Ramos (cell line): ENCODE measurements around the gene AP5S1.

Experiments
- in situ Hi-C: fragments of 300-500 bp; cut with MboI; formaldehyde crosslinking; loops from one replicate; pipeline ENCODE4 v1.14.3; 2022; ENCODE audit warnings: low sequenced_read_pairs; ENCODE audit not compliant: unreplicated experiment

Gene AP5S1, protein sequence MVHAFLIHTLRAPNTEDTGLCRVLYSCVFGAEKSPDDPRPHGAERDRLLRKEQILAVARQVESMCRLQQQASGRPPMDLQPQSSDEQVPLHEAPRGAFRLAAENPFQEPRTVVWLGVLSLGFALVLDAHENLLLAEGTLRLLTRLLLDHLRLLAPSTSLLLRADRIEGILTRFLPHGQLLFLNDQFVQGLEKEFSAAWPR

DNA sequence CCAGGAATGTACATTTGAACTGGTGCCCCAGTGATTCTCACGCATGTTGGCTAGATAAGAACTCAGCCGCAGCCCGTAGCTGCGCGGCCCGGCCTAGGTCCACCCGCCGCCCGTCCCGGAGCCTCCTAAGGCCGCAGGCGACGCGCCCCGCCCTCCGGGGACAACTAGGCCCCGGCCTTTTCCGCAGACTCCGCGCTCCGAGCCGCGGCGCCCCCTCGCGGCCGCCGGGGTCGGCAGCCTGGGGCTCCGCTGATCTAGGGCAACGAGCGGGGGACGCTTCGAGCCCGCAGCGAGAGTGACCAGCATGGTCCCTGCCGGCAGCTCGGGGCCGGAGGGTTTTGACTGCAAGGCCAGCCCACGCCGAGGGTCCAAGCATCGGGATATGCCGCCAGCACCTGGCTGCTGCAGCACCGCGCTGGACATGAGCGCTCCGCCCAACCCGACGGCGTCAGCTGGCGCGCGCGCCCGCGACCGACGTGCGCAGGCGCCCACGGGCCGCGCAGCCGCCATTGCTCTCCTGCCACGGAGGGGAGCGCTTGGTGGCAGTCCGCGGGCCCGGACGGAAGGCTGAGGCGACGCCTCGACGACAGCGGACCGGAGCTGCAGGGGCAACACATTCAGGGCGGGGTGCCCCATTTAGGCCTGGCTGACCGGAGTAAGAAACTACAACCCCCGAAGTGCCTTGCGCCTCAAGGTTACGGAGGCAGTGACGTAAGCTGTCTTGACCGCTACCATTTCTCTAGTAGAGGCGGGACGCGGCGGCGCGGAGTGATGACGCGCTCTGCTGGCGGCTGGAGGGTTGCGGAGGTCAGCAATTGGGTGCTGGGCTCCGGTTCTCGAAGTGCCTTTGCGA lies at the start of gene AP5S1:
Gene AP5S1, plus strand, starts transcription at position 500 of the 853 bp plus-strand sequence. CDS start 1,571 bp downstream, outside the sequence.
- in situ Hi-C loops: no loop called here

DNA sequence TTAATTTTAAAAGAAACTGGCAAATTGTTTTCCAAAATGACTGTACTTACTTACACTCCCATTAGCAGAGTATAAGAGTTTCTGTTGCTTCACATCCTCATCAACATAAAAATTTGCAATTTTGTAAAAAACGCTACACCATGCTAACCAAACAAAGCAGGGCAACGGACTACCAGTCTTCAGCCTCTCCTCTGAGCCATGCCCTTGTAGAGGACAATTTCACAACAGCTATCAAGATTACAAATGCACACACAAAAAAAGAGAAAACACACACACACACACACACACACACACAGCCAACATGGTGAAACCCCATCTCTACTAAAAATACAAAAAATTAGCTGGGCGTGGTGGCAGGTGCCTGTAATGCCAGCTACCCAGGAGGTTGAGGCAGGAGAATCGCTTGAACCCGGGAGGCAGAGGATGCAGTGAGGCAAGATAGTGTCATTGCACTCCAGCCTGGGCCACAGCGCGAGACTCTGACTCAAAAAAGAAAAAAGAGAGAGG lies 48.7 kb upstream of the AP5S1 start:
- in situ Hi-C loops: no loop called here

DNA sequence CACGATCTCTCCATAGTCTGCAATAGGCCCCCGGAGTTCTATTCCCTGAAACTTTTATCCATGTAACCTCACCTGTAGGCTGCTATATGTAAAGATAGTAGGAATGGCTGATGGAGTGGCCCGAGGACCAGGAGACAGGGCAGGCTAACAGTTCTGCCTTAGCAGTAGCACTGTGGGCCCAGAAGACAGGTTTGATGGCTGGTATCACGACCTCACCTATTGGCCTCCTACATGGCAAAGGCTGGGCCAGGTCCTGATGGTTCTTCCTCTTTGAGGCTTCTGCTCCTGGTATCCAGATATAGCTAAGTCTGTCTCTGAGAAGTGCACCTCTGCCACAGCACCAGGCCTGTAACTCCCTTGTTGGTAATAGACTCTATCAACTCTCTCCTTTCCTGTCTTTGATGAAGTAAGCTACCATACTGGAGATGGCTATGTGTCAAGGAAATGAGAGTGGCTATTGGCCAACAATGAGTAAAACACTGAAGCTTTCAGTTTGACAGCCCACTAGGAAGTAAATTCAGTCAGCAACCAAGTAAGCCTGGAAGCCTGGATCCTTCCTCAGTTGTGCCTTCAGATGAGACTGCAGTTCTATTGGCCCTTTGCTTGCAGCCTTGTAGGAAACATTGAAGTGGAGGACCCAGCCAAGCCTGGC lies 44.8 kb upstream of the AP5S1 start:
- in situ Hi-C loops: no loop called here

DNA sequence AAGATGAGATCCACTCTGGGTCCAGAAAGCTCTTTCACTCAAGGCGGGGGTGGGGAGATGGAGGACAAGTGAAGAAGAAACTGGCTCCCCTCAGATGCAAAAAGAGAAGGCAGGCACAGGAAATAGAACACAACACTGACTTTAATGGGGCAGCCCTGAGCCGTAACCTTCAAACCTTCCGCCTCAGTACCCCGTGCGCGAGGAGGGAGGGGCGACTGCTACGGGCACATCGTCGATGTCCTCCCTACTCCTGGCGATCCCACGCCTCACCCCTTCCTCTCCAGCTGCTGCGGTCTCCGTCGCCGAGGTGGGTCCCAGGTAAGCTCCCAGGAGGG lies 43.0 kb upstream of the AP5S1 start:
- in situ Hi-C loops: no loop called here

DNA sequence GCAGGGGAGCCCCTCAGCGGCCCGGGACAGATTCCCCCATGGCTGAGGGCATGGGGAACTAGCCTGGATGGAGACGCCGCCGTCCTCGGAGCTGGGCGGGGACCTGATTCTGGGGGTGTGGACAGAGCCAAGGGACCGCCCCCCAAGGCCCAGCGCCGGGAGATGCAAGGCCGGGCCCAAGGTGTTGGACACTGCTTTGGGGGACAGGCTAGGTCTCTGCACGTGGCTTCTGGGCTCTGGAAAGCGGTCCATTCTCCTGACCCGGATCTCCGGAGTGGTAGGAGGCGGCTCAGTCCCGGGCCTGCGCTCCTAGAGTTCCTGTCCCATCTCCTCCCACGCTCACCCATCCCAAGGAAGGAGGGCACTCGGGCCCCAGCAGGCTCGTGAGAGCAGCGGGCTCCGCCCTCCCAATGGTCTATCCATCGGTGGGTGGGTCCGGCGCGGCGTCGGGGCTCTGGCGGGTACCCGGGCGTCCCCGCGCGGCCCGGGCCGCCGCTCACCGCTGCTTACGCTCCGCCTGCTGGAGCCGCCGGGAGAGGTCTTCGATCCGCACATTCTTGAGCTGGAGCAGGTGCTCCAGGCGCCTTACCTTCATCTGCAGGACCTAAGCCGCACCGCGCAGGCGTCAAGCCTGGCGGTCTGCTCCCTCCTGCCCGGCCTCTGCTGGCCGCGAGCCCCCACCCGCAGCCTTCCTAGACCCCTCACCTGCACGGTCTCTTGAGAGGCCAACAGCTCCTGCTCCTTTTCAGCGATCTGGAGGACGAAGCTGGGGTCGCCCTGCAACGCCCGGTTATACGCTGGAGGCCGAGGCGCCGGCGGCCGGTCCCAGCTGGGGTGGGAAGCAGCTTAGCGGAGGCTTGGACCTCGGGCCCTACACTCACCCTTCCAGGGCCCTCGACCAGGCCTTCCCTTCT lies 42.4 kb upstream of the AP5S1 start:
- in situ Hi-C loops: no loop called here

DNA sequence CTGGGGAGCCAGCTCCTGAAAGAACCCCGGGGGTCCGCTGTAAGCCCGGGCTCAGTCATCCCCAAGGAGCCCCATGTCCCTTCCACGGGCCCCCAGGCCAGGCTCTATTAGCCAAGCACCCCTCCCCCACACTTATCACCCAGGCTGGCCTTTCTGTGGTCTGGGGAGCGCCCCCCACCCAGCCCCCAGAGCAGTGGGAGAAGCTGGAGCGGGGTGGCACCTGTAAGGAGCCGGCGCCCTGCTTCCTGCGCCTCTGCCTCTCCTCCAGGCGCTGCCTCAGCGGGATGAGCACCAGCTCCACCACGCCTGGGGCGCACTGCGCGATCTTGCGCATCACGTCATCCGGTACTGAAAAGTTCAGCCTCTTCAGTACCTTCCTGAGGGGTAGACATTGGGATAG lies 41.4 kb upstream of the AP5S1 start:
- in situ Hi-C loops: no loop called here

DNA sequence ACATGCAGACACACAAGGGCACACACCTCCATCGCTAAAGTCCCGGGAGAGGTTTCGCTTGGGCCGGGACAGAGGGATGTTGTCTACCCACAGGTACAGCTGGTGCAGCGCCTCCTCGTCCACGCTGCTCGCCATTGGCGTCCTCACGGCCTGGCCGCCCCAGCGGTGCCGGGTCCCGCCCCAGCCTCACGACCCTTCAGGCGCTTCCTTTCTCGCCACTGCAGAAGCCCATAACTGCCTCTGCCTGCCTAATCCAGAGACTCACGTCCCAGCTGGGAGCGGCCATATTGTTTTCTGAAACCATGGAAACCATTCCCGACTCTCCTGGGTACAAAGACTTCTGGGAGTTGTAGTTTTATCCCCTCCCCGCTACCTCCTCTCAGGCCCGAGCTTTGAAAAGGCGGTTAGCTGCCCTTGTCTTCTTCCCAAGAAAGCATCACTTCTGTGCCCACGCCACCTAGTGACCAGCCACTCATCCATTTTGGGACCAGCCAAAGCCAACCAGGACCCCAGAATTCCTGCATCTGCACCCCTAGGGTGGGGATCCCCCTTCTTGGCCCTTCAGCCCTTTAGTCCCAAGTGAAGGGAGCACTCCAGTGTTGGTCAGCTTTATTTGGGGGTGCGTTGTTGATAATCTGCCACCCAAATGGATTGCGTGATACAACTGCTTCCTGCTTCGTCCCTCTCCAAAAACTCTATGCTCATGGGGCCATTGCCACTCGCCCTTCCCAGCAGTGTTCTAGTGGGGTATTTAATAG lies 39.0 kb upstream of the AP5S1 start, which contains the start of gene SPEF1:
Gene SPEF1, minus strand, starts transcription at position 296 of the 758 bp plus-strand sequence. Its CDS starts 161 bp downstream, at position 135.
- in situ Hi-C loops: loop anchor here (10.0 kb wide), 1 partner anchor 293 kb away; no protein-coding TSS in a partner anchor

DNA sequence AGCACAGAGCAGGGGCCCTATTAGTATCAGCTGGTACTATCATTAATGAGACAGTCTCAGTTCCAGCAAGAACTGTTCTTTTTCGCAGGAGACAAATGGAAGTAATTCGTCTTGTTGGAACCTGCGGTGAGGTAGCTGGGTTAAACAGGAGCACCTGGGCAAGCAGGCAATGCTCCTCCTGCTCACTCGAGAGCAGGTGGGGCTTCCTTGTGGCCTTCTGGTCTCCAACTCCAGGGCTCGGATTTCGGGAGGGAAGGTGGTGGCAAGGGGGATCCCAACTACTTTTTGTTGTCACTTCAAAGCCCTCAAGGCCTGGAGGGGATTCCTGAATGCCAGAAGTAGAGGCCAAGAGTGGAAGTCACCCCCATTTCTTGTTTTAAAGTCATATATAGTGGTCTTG lies 37.8 kb upstream of the AP5S1 start:
- in situ Hi-C loops: loop anchor here (10.0 kb wide), 1 partner anchor 292 kb away; no protein-coding TSS in a partner anchor

DNA sequence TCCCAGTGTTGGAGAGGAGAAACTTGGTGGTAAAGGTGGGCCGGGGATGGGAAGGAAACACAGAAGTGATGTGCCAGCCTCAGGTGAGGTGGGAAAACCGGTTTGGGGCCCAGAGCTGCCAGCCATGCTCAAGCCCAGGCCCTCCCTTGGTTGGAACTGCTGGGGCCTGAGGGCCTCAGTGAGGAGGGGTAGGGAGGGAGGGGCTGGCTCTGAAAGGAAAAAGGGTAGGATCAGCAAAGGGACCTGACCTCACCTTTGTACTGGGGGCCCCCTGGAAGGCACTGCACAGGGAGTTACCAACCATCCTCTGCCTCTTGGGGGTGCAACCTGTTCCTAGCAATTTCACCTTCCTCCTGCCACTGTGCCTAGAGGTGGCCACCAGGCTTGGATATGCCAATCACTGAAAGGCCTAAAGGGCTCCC lies 37.3 kb upstream of the AP5S1 start:
- in situ Hi-C loops: loop anchor here (10.0 kb wide), 1 partner anchor 292 kb away; no protein-coding TSS in a partner anchor

DNA sequence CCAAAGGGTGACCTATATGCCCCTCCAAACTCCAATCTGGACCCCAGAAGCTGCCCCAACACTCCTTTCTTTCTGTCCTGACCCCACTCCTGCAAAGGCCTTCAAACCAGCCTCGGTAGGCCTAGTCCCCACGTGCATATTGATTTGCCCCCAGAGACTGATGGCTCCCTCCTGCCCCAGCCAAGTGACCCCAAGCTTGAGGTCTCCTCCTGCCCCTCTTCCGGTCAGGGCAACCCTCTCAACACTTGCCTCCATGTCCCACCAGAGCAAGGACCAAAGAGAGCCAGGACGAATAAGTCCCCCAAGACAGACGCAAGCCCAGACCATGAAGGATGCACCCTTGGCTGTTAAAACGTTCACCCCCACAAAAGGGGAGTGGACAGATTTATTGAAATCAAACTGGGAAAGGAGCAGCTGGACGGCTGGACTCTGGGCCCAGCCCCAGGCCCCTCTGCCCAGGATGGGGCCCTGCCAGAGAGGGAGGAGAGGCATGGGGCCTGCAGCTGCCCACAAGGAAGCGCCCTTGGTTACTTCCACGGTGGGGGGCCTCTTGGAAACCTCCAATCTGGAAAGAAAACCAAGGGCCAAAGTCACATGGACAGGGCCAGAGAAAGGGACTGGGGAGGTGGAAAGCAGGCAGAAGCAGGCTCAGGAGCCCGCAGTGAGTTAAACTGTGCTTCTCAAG lies 36.7 kb upstream of the AP5S1 start:
- in situ Hi-C loops: loop anchor here (10.0 kb wide), 1 partner anchor 291 kb away; no protein-coding TSS in a partner anchor

DNA sequence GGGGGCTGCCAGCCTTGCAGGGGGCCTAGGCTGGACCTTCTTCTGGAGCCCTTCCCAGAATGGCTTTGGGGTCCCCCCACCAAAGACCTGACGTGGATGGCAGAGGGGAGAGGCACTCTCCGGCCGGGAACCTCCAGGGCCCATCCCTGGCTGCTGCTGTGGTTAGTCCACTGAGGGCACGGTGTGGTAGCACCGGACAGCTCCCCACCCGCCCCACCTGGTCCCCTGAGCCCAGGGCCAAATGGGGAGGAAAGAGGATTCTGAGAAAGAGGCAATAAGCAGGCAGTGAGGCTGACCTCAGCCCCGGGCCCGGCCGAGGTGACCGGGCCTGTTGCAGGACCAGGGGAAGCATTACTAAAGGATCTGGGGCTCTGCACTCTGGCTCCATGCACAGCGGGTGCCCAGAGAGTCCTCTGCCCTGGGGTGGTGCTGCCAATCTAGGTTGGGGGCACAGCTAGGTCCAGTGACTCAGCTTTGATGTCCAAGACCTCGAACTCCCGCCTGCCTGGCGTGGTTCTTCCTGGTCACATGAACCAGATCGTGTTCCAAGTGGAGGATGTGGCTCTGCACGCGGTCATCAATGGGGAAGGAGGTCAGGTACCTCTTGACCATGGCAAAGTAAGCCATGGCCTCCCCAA lies 36.0 kb upstream of the AP5S1 start:
- in situ Hi-C loops: loop anchor here (10.0 kb wide), 1 partner anchor 290 kb away; no protein-coding TSS in a partner anchor

DNA sequence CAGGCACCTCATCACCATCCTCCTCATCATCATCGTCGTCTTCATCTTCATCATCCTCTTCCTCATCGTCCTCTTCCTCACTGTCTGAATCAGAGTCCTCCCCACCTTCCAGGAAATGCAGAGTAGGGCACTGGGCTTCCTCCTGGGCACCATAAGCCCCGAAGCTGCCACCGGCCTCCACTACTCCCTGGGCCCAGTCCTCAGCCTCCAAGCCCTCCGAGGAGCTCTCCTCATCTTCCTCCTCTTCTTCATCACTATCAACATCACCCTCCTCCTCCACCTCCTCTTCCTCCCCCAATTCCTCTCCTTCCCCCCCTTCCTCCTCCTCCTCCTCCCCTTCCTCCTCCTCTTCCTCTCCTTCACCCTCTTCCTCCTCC lies 35.5 kb upstream of the AP5S1 start:
- in situ Hi-C loops: loop anchor here (10.0 kb wide), 1 partner anchor 290 kb away; no protein-coding TSS in a partner anchor

DNA sequence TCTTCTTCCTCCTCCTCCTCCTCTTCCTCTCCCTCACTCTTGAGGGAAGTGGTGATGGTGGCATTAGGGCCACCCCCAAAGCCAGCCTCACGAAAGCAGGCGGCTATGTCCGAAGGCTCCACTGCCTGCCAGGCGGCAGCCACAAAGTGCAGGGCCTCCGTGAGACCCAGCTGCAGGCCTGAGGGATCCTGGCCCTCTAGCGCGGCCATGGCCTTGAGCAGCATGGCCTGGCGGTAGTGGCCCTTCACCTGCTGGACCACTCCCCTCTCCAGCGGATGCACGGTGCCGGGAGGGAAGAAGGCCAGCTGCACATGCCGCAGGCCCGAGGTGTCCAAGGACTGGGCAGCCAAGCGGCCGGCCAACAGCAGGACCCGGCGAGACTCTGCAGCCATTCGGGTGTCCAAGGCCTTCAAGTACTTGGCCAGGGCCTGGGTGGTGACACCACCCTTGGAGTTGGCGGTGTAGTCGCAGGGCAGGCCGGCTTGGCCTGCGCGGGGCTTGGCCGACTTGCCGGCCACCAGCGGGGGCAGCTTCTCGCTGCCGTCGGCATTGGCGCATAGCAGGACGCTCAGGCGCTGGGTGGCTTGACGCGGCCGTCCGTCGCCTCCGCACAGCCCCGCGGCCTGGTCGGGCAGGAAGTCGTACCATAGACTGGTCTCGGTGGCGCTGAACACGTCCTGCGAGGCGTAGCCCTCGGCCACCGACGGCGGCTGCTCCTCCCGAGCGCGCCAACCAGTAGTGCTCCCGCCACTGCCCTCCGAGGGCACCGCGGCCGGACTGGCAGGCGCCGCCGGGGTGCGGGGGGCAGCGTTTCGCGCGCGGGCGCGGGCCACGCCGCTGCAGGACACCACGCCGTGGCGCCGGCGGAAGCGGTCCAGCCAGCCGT lies 34.9 kb upstream of the AP5S1 start:
- in situ Hi-C loops: loop anchor here (10.0 kb wide), 1 partner anchor 289 kb away; no protein-coding TSS in a partner anchor

DNA sequence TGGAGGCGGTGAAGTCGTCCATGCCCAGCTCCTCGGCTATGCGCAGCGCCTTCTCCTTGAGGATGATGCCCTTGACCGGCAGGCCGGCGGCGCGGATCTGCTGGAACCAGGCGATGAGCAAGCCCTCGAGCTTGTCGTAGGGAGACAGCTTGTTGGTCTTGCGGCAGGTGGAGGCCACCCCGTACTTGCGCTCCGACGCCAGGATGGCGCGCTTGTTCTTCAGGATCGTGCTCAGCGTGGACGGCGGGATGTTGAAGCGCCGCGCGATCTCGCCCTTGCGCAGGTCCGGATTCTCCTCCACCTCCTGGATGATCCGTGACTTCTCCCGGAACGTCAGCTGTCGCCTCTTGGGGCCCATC lies 34.2 kb upstream of the AP5S1 start:
- in situ Hi-C loops: loop anchor here (10.0 kb wide), 1 partner anchor 289 kb away; no protein-coding TSS in a partner anchor

DNA sequence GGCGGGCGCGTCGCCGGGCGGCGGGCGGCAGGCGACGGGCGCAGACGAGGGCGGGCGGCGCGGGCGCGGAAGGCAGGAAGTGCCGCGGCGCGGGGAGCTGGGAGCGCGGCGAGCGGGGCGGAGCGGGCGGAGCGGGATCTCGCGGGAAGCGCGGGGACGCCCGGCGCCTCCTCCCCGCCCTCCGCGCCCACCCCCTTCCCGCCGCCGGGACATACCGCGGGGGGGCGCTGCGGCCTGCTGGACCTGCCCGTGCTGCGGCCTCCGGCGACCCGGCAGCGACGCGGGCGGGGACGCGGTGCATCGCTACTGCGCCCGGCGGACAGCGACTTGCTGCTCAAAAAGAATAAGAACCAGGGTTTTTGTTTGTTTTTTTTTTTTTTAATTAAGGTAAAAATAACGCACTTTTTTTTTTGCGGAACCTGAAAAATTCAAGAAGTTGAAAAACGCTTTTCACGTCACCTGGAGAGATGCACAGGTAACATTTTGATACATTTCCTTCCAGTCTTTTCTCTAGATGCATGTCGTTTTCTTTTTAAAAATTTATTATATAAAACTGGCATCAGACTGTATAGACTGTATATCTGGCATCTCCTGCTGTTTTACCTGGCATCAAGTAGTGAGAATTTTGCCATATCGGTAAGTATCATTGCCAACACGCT lies 33.6 kb upstream of the AP5S1 start, which contains the start of gene CENPB:
Gene CENPB, minus strand, starts transcription at position 76 of the 659 bp plus-strand sequence. CDS start 257 bp downstream, outside the sequence.
- in situ Hi-C loops: loop anchor here (10.0 kb wide), 1 partner anchor 288 kb away; no protein-coding TSS in a partner anchor
